HG02973 (cell line): ENCODE data around the gene EFNB1.

Experiments
- ATAC-seq: cut with Tn5 transposase; IDR thresholded peaks from one replicate; pipeline ENCODE4 v1.9.1; 2021; ENCODE audit warnings: moderate library complexity; ENCODE audit not compliant: unreplicated experiment

EFNB1 gene

DNA sequence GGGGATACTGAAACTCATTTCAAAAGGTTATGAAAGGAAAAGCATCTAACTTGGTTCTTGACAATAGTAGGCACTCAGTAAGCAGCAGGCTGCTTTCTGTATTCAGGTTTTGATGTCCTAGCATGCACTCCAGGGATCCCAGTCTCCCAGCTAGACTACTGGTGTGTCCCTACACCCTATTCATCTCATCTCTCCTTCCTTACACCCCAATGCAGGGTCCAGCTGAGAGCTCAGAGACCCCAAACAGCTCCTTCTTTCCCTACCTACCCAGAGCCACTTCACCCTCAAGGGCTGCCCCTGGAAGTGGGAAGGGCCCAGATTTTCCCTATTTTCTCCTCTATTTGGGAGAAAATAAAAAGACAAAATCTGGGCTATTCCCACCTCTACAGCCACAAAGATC lies 1.6 kb upstream of the EFNB1 start:
- no peak for ATAC-seq

DNA sequence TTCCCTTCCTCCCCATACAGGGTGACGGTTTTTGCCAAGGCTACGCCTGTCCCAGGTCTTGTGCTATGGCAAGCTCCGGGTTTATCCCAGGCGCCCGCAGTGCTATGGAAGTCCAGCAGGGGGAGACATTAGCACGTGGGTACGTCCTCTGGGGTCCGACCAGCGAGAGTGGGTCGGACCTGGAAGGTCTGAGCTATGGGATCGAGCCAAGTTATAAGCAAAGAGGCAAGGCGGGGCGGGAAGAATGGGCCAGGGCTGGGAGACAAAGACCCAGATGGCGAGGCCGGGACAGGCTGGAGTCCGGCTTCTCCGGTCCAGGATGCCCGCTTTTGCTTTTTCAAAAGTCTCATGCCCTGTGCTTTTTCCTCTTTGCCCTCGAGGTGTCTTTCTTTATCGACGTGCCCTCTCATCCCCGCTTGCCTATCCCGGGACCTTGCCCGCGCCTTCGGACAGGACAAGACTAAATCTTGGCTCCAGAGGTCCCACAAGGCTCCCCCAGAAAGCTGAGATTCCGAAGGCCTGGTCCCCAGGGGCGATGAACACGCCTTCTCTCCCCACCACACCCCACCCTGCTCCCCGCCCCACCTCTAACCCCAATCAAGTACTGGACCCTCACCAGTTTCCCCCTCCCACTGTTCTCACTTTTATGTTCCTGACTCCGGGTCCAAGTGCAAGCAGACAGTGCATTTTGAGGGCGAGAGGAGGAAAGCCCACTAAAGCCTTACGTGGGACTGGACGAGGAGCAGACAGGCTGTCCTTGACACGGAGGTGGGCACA lies 785 bp upstream of the EFNB1 start:
- peak; percentile 39 for ATAC-seq

DNA sequence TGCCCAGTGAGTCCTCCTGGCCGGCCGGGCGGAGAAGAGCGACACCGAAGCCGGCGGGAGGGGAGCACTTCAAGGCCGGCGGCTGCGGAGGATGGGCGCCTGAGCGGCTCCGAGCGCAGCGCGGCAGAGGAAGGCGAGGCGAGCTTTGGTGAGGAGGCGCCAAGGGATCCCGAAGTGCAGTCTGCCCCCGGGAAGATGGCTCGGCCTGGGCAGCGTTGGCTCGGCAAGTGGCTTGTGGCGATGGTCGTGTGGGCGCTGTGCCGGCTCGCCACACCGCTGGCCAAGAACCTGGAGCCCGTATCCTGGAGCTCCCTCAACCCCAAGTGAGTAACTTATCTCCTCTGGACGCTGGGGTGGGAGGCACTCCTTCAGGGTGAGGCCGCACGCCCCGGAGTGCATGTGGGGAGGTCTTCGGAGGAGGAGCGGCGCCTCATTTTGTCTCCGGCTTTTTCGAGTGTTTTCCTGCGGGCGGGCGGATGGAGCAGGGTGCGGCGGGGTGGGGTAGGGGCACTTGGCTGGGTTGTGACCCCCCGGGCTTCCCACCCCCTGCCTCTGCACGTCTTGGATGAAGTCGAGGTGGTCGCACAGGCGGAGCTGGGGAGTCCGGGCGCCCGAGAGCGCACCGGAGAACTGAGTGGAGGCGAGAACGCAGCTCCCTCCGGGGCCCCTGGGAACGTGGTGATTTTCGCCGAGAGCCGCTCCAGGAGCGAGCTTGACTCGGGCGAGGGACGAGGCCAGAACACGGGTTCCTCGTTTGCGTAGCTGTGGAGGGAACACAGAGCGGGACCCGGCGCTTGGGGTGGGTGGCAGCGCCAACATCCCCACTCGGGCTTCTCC lies 979 bp downstream of the EFNB1 start:
- no peak for ATAC-seq

DNA sequence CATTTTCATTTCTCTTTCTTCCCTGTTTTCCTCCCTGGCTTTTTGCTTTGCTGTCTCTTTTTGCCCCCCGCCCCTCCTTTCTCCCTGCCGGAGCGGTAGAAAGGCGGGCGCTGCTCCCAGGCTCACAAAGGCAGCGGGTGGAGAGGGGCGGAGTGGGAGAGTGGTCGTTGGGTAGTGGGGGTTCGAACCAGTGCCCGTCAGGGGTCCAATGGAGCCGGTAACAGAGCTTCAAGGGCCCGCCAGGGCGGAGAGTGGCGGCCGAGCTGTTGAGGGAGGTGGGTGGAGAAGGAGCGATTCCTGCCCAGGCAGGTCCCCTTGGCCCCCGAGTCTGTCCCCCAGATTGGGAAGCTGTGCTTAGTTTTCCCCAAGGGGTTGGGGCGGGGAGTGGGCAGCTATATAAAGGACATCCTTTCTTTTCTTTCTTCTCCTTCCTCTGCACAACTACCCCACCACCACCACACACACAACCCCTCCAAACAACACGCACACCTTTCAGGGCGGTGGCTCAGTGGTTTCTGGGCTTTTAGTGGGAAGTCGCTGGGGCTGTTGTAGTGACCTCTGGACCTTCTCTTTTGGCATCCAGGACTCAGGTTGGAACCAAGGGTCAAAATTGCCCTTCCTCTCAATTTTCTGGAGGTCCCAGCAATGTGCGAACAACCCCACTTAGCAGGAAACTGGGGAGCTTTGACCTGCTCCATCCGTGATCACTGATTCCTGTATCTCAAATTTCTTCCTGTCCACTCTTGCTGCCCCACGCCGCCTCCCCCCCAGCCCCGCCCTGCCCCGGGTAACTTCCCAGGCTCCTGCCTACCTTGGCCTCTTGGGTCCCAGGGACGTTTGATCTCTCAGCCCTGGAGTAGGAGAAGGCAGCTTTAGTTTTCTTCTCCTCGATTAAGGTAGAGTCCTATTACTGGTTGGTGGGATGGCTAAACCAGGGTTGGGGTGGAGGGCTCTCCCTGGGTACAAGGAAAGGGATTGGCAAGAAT lies 1.9 kb downstream of the EFNB1 start:
- no peak for ATAC-seq

DNA sequence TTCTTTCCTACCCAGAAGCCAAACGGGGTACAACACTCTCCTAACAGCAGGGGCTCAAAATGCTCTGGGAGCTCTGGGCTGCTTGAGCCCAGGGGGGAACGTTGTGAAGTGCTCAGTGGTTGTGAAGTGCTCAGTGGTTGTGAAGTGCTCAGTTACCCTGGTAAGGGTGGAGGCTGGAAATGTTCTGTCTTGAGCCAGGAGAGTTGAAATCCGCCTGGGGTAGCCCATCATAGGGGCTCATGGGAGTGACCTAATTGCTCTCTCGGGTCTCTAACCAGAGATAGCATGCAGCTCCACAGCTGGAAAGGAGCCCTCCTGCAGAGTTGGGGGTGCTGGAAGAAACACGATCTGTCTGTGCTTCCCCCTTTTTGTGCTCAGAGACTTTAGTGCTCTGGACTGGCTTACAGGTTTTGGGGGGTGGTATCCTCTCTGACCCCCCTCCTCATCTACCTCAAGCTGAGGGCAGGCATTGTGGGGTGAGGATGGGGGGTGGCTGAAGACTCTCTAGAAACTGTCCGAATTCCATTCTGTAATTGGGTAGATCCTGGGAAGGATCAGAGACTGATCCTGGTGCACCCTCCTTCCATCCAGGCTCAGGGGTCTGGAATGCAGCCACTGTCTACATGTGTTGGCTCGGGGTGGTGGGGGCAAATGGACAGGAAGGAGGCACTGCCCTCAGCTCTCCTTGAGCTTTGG lies 2.7 kb downstream of the EFNB1 start:
- ATAC-seq, result no peak

DNA sequence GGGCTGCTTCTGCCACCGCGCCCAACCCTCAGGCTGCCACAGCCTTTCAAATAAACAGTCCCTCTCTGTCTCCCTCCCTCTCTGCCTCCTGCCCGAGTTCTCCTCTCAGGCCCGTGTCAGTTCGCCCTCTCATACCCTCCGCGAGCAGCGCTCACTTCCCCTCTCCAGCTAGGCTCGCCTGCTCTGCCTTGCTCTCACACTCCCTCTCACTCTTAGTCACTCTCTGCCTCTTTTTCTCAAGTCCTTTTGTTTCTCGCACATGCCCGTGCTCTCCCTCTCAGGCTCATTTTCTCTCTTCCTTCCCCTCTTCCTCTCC lies 3.2 kb downstream of the EFNB1 start:
- ATAC-seq, result peak; percentile 48

DNA sequence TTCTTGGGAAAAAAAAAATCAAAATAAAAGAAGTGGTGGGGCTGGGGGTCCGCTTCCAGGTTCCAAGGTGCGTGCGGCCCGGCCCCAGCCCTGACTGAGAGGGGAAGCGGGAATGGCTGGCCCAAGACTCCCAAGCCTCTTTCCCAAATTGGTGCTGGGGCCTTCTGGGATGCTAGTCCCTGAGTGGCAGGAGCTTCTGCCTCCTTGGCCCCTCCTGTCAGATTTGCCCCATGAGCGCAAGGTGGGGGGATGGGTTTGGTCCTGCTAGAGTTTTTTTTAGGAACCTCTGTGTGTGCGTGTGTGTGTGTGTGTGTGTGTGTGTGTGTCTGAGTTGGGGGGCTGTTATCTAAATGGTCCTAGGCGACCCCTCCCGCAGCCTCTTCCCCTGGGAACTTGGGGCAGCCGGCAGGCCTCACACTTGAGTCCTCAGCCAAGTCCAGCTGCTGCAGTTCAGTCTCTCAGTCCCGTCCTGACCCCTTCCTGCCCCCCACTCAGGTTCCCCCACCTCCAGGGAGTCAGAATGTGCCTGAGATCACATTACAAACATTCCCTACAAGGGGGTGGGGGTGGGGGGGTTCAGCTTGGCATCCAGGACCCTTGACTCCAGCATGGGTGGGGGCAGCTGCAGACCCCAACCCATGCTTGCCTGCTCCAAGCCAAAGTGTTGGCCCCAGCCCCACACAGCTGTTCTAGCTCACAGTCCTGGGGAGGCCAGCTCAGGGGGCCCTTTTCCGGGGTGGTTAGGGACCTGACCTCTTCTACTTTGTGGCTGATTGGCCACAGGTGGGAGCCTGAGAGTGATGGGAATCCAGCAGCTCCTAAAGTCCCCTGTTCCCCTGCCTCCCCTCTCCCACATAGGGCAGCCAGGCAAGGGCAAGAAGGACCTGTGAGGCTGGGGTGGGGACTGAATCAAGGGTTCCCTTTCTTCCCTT lies 4.0 kb downstream of the EFNB1 start:
- ATAC-seq, result no peak

DNA sequence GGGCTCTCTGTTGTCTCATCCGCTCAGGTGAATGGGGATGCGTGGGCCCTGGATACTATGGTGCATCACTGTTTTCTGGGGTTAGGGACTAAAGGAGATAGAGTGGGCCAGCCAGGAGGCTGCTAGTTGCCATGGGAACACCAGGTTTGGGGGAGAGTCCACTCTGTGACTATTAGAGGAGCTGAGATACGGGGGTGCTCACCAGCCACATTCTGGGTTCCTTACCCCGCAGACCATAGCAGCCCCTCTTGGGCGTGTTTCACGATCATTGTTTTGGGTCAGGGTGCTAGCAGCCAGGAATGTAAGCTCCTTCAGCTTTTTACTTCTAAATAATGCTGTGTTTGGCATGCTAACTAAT lies 4.6 kb downstream of the EFNB1 start:
- no peak for ATAC-seq

DNA sequence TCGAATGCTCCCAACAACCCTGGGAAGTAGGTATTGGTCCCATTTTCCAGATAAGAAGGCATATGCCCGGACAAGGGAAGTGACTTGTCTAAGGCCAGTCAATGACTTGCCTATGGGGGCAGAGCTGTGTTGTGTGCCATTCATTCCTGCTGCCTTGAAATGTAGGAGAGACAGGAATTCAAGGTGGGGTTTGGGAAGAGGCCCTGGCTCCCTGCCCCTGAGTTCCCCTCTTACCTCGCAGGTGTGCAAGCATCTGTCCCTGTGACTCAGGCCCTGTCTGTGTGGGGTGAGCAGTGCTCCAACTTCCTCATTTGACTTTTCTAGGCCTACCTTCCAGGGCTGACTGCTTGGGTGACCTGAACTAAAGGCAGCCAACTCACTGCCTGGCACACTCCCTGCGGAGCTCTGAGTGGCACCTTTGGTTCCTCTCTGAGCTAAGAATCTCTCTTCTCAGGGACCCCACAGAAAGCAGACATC lies 5.1 kb downstream of the EFNB1 start:
- ATAC-seq, result no peak

DNA sequence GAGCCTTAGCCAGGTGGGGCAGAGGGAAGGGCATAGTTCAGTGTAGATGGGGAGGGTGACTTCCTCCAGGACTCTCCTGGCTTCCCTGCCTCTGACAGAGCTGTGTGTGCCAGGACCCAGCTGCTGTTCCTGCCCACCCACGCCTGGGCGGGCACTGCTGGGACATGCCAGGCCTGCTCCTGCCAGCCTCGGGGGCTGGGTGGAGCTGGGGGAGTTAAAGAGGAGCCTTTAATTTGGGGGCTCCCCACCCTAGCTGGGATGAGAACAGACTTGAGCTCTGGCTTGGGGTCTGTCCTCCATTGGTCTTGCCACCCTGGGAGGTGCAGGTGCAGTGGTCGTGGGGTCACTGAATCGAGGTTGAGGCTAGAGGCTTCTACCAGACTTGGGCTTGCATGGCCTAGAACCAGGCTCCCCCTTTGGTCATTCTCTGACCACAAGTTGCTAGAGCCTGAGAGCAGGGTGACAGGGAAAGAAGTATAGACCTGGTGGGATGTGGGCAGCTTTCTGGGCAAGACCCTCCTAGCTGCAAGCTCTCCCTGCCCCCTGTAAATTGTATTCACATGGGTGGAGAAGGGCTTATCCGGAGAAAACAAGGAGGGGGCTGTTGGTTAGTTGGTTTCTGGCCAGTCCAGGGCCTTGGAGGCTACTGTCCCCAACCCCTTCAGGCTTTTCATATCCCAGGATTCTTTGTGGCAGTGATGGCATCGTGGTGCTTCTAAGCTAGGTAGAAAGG lies 5.7 kb downstream of the EFNB1 start:
- ATAC-seq, result no peak

DNA sequence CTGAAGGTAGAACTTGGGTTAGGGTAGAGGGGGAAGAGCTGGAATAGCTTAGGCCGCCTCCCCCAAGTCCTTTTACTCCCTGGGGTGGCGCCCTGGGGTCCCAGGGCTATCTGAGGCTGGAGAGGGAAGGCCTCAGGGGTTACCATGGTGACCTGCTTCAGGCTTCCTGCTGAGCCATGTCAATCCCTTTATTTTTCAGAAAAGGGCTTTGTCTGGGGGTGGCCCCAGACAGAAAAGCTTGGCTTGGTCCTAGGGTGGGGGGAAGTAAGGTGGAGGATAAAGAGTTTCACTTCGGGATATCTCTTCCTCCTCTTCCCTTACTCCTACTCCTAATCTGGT lies 6.3 kb downstream of the EFNB1 start:
- no peak for ATAC-seq

DNA sequence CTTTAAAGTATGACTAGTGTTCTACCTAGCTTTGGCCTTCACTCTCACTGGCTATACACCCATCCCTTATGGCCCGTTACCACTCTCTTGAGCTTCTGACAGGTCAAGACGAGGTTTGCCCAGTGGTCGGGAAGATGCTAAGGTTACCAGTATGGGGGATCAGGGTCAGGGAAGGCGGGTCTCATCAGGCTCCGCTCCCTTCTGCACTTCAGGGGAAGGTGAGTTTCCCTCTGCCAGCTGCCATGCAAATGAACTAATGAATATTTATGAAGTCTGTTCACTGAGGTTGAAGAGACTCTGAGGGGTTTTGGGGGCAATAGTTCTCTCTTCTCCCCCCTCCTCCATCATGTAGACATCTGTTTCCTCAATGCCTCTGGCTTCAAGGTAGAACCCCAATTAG lies 6.6 kb downstream of the EFNB1 start:
- no peak for ATAC-seq

DNA sequence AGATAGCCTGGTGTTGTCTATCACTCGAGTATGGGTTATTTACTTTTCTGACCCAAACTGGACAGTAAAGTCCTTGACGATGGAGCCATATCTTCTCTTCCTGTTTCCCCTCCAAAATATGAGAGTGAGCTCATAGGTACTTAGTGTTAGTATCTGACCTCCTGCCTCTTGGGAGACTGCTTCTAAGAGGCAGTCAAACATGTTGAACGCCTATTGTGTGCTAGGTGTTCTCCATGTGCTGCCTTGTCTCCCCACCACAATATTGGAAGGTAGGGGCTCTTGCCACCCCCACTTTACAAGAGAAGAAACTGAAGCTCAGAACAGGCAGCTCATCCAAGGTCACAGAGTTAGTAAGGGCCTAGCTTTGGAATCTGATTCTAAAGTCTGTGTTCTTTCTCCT lies 8.3 kb downstream of the EFNB1 start:
- no peak for ATAC-seq

DNA sequence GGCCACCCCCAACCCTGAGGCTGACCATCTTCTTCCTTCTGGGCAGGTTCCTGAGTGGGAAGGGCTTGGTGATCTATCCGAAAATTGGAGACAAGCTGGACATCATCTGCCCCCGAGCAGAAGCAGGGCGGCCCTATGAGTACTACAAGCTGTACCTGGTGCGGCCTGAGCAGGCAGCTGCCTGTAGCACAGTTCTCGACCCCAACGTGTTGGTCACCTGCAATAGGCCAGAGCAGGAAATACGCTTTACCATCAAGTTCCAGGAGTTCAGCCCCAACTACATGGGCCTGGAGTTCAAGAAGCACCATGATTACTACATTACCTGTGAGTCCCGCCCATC lies 9.7 kb downstream of the EFNB1 start:
- no peak for ATAC-seq

DNA sequence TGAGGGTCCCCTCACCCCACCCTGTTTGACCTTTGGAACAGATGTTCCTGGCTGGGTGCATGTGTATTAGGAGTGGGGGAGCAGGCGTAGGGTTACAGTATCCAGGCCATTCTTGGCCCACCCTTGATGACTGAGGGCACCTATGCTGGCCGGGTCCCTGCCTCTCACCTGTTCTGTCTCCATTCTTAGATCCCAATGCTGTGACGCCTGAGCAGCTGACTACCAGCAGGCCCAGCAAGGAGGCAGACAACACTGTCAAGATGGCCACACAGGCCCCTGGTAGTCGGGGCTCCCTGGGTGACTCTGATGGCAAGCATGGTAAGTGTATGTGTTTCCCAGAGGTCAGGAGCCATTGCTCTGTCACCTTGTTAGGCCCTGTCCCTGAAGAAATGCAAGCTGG lies 10.9 kb downstream of the EFNB1 start:
- no peak for ATAC-seq

DNA sequence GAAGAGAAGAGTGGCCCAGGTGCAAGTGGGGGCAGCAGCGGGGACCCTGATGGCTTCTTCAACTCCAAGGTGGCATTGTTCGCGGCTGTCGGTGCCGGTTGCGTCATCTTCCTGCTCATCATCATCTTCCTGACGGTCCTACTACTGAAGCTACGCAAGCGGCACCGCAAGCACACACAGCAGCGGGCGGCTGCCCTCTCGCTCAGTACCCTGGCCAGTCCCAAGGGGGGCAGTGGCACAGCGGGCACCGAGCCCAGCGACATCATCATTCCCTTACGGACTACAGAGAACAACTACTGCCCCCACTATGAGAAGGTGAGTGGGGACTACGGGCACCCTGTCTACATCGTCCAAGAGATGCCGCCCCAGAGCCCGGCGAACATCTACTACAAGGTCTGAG lies 11.4 kb downstream of the EFNB1 start:
- no peak for ATAC-seq

DNA sequence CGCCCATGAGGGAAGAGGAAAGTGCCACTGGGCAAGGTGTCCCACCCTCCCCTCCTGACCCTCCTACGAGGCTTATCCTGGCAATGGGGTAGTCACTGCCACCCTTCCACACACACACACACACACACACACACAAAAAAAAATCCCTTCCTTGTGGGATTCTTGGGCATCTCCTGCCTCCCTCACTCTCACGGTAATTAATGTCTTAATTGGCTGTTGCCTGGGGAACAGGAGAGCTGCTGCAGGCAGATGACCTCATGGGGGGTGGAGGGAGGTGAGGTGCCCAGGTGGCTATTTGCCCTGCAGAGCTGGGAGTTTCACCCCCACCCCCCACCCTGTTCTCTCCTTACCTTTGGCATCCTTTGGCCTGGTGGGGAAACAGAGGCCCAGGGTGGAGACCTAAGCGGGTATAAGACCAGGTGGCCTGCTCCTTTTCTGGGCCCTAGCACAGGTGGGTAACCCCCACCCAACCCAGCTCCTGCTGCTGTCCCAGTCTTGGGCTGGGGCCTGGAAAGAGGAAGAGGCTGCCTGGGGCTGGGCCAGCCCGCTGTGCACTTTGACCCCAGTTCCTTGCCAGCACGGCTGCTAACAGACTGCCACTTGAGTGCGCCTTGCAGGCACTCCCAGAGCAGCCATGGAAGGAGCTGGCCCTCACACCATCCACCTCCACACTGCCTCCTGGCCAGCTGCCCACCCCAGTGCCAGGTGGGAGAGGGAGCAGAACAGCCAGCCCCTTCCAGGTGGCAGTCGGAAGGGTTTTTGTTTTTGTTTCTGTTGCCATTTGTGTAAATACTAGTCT lies 12.6 kb downstream of the EFNB1 start:
- no peak for ATAC-seq

DNA sequence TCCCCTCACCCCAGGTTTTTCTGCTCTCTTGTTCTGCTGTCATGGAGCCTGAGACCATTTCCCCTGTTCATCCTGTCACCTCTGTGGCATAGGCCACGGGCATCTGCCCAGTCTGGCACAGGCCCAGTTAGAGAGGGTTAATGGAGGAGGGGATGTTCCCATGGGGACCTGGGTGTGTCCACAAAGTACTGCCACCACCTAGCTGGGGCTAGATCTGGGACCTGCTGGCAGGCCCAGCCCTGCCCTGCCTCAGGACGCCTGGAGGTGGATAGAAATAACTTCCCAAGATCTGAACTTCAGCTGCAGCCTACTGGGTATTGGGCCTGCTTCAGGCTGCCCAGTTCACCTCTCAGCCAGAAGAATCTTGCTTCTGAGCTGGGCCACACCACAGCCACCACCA lies 13.5 kb downstream of the EFNB1 start:
- no peak for ATAC-seq
